Activated naive CD8-positive, alpha-beta T cell treated with anti-CD3 and anti-CD28 coated beads, Interleukin-2, amount 10 ng/mL, durations not matched to agents 7 days and 5 days (primary cell): ENCODE results near the gene IFIT3. TPM values are rescaled to one million over a fixed set of nuclear protein-coding genes. Genes with fewer than 3 reads are reported as not detected.
"Not testable (repeated sequence)": the region's sequence is repeated elsewhere in the genome, so short reads cannot be mapped to it uniquely, and the experiment has no call there.

Source experiments
- ATAC-seq: fragments of 150-1000 bp; cut with Tn5 transposase; one replicate; pipeline ENCODE4 v1.10.0; 2021; ENCODE audit warnings: low read depth, moderate library complexity
- POLR2A ChIA-PET: fragments of 350-600 bp; sonication (Branson Sonifier 250); formaldehyde crosslinking; loops from one replicate; lab custom pipeline; 2021; ENCODE audit warnings: antibody characterized with exemption; lab: Charles Lee
- DNase-seq: peaks from one replicate; pipeline ENCODE4 v3.0.0; 2021
- H3K27ac Mint-ChIP-seq: one replicate; pipeline ENCODE4 v1.8.0; 2022; ENCODE audit warnings: mild to moderate bottlenecking, mixed read lengths
- H3K27me3 Mint-ChIP-seq: one replicate; pipeline ENCODE4 v1.8.0; 2022; ENCODE audit warnings: mild to moderate bottlenecking, moderate library complexity, mixed read lengths
- H3K36me3 Mint-ChIP-seq: one replicate; pipeline ENCODE4 v1.8.0; 2021; ENCODE audit warnings: mild to moderate bottlenecking, mixed read lengths
- H3K4me1 Mint-ChIP-seq: one replicate; pipeline ENCODE4 v1.8.0; 2021; ENCODE audit warnings: mixed read lengths
- H3K4me3 Mint-ChIP-seq: one replicate; pipeline ENCODE4 v1.8.0; 2022; ENCODE audit warnings: mild to moderate bottlenecking, moderate library complexity, mixed read lengths
- H3K9me3 Mint-ChIP-seq: one replicate; pipeline ENCODE4 v1.8.0; 2021; ENCODE audit warnings: mixed read lengths
- total RNA-seq, 2 experiments: library from RNA; stranded (reverse); gene quantifications; one replicate each; pipeline ENCODE4 v1.2.3, GENCODE V29; 2021

IFIT3 gene, protein sequence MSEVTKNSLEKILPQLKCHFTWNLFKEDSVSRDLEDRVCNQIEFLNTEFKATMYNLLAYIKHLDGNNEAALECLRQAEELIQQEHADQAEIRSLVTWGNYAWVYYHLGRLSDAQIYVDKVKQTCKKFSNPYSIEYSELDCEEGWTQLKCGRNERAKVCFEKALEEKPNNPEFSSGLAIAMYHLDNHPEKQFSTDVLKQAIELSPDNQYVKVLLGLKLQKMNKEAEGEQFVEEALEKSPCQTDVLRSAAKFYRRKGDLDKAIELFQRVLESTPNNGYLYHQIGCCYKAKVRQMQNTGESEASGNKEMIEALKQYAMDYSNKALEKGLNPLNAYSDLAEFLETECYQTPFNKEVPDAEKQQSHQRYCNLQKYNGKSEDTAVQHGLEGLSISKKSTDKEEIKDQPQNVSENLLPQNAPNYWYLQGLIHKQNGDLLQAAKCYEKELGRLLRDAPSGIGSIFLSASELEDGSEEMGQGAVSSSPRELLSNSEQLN
- total RNA-seq: 10 to 100 TPM; 72.5 to 75.6 TPM

DNA sequence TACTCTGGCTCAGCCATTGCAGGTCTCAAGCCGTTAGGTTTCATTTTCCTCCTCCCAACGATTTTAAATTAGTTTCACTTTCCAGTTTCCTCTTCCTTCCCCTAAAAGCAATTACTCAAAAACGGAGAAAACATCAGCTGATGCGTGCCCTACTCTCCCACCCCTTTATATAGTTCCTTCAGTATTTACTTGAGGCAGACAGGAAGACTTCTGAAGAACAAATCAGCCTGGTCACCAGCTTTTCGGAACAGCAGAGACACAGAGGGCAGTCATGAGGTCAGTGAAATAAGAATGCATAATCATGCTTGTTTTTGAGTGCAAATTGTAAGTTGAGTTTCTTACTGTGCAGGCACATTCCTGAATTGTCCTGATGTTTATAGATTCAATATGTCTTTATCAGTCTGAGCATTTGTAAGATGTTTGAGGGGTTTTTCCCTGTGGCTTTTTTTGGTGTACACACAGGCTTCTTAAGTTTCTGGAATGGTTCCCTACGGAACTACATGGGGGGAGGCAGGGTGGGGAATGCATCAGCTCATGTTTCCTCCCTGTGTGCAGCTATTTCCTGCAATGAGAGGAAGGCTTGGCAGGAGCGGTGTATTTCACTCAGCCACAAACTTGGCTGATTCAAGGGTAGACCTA, at the start of gene IFIT3:
TSS of gene IFIT3 (plus strand) at position 195 of the 639 bp plus-strand sequence. CDS start at position 272, 77 bp downstream.
- Mint-ChIP-seq H3K36me3 (peaks cover 32% of the 10 kb centered on the region), H3K4me3 (peak within 1 kb of the TSS; percentile 92), H3K27me3 (no peaks in the 10 kb centered on the region), H3K9me3 (peaks cover 1% of the 10 kb centered on the region), H3K4me1 (peaks cover 30% of the 10 kb centered on the region), H3K27ac (peak within 1 kb of the TSS; percentile 94)
- ATAC-seq: peak; percentile 70
- DNase-seq: no peak
- POLR2A ChIA-PET: interaction anchor here (1.4 to 4.0 kb wide), 9 partner anchors 10 to 90 kb away, joined by 3 to 40 read pairs (median 13); partner anchors contain the start of genes IFIT1, IFIT2 and IFIT5

DNA sequence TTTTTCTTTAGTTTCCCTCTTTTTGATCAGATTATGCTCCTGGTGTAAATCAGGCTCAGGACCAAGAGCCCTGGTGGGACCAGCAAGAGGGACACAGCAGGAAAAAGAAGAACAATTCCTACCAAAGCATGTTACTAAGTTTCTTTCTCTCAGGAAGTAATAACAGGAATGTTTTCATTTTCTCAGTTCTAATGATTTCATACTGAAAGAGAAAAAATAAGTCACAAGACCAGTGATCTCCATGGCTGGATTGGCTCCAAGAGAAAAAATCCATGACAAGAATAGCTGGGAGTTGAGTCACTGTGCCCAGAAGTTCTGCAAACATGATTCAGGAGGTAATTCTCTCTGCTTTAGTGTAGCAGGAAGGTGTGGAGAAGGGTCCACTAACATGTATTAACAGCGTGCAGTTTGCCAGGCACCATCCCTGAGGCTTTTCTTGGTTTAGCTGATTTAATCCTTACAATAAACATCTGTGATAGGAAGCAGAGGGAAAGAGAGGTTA, 49.7 kb upstream of the IFIT3 start:
- H3K4me1 Mint-ChIP-seq: no peaks in the 10 kb centered on the region
- H3K27ac Mint-ChIP-seq: no peak overlapping the region
- ATAC-seq (no peak), DNase-seq (no peak)
- H3K9me3 Mint-ChIP-seq: no peaks in the 10 kb centered on the region
- no peaks in the 10 kb centered on the region for H3K36me3 Mint-ChIP-seq
- POLR2A ChIA-PET: no interaction called here
- no peak overlapping the region for H3K4me3 Mint-ChIP-seq
- peaks cover 16% of the 10 kb centered on the region for H3K27me3 Mint-ChIP-seq

DNA sequence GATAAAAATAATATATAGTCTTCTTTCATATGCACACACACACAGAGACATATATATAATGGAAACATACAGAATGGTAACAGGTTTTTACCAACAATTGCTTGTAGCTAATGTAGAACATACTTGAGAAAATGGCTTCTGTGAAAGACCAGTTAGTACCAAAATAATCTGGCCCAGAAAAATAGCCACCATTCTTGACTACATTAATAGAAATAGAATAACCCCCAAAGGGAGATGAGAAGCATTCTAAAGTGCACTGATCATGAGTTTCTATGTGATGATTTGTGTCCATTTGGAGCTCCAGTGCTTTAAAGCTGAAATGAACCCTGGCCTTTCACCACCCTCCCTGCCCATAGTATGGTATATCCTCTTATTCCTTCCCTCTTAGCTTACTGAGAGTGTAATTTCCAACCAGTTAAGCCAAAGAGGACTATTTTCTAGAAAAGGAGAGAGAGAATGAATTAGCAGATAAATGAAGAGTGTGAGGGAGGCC, 48.9 kb upstream of the IFIT3 start:
- no peak overlapping the region for H3K4me3 Mint-ChIP-seq
- POLR2A ChIA-PET: no interaction called here
- DNase-seq (no peak), ATAC-seq (no peak)
- H3K36me3 Mint-ChIP-seq: no peaks in the 10 kb centered on the region
- no peak overlapping the region for H3K27ac Mint-ChIP-seq
- H3K4me1 Mint-ChIP-seq: no peaks in the 10 kb centered on the region
- H3K27me3 Mint-ChIP-seq: peaks cover 21% of the 10 kb centered on the region
- H3K9me3 Mint-ChIP-seq: no peaks in the 10 kb centered on the region

DNA sequence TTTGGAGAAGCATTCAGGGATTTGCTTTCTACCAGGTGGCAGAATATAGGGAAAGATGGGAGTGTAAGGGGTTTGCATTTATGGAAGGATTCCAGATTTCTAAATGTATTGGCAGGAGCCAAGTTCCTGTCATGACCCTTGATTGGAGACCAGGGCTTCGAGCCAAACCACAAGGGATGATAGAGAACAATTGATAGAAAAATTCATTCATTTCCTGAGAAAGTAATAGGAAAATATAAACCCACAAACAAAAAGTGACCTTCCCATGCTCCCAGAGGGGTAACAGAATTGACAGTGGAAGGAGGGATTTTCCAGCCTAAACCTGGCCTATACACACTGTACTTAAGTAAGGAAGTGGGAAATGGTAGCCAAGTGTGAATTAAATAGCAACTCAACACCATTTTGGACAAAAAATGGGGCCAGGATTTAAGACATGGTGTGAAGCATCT, 48.4 kb upstream of the IFIT3 start:
- no peaks in the 10 kb centered on the region for H3K36me3 Mint-ChIP-seq
- H3K4me1 Mint-ChIP-seq: no peaks in the 10 kb centered on the region
- H3K9me3 Mint-ChIP-seq: no peaks in the 10 kb centered on the region

DNA sequence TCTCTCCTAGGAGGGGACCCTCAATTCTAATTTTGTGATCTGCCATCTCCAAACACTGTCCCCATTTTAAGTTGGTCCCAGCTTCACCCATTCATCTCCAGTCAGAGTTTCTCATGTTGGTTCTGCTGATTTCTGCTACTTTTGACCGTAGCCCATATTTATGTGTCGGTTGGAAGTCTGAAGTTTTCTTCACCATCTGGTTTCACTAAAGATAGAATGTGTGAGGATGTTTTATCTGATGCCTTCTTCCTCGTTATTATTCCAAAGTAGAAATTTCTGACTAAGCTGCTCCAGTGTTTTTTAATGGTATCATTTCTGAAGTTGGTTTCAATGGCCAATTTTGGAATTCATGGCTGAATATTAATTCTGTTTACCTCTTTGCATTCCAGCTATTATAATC, 47.3 kb upstream of the IFIT3 start:
- Mint-ChIP-seq H3K9me3 (no peaks in the 10 kb centered on the region), H3K36me3 (no peaks in the 10 kb centered on the region)

More for the DNA sequence above, 48.4 kb upstream of the IFIT3 start:
- Mint-ChIP-seq H3K4me3 (no peak overlapping the region), H3K27ac (no peak overlapping the region), H3K27me3 (peaks cover 21% of the 10 kb centered on the region)
- ATAC-seq: no peak
- POLR2A ChIA-PET: no interaction called here
- DNase-seq: no peak

DNA sequence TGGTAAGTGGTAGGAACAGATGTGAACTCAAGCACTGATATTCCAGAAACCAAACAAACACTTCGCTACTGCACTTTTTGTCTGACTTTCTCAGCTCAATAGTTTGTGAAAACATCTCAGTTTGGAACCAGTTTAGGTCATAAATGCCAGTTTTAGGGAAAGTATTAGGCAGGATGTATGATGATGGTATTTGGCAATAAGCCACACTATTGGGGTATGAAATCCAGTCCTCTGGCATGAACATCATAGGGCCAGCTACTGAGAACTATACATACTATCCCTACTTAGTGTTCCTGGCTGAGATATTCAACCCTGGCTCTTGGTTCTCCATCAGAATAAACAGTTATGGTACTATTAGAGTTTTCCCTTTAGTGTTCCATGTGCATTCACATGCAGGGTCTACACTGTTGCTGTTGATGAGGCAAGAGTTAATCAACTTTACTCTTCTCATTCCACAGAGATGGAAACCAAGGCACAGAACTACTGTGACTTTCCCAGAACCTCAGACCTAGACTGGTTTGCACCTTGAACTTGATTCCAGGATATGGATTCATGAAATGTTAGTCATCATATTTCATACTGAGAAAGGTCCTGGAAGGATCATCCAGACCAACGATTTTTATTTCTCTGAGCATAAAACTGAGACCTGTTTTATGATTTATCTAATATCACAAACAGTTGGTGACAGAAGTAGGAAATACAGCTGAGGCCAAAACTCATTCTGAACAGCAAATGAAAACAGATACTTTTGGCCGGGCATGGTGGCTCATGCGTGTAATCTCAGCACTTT, 46.0 kb upstream of the IFIT3 start:
- no peak overlapping the region for H3K4me3 Mint-ChIP-seq
- H3K27me3 Mint-ChIP-seq: peaks cover 17% of the 10 kb centered on the region
- H3K27ac Mint-ChIP-seq: no peak overlapping the region
- ATAC-seq: no peak
- no peaks in the 10 kb centered on the region for H3K9me3 Mint-ChIP-seq
- no peak for DNase-seq
- no peaks in the 10 kb centered on the region for H3K36me3 Mint-ChIP-seq
- POLR2A ChIA-PET: no interaction called here
- no peaks in the 10 kb centered on the region for H3K4me1 Mint-ChIP-seq

More for the DNA sequence above, 47.3 kb upstream of the IFIT3 start:
- no peak overlapping the region for H3K4me3 Mint-ChIP-seq
- no peak overlapping the region for H3K27ac Mint-ChIP-seq
- peaks cover 20% of the 10 kb centered on the region for H3K27me3 Mint-ChIP-seq
- POLR2A ChIA-PET: no interaction called here
- DNase-seq (no peak), ATAC-seq (no peak)
- no peaks in the 10 kb centered on the region for H3K4me1 Mint-ChIP-seq

DNA sequence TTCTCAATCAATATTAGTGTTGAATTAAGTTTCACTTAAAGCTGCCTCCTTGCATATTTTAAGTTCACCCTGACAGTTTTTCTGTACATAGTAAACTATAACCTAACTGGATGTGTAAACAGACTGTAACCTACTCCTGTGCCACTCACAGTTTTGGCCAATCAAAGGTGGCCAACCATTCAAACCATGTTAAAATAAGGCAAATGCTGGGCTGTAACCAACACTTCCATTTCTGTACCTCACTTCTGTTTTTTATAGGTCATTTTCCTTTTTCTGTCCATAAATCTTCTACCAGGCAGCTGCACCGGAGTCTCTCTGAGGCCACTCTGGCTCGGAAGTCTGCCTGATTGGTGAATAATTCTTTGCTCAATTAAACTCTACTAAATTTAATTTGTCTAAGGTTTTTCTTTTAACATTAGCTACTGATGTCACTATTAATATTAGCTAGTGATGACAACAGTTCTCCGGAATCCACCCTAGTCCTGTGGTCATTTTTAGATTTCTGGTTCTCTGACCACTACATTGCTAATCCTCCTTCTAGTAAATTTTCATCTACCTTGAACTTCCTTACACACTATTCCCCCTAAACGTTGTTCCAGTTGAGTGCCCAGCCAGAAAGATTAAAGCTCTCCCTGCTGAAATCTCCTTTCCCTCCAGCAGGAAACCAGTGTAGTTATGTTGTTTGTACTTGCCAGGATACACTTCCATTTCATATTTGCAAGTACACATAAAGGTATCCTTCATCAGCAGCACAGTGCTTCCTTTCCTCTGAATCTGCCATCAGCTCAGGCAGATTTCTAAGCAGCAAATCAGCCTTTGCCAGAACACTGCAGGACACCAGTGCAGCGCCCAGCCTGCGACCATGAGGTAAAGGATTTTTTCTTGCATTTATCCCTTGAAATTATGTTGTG, 44.5 kb upstream of the IFIT3 start:
- Mint-ChIP-seq H3K27ac (no peak overlapping the region), H3K9me3 (no peaks in the 10 kb centered on the region), H3K27me3 (peaks cover 12% of the 10 kb centered on the region), H3K4me1 (no peaks in the 10 kb centered on the region), H3K4me3 (no peak overlapping the region), H3K36me3 (no peaks in the 10 kb centered on the region)
- ATAC-seq: no peak
- POLR2A ChIA-PET: no interaction called here
- no peak for DNase-seq

DNA sequence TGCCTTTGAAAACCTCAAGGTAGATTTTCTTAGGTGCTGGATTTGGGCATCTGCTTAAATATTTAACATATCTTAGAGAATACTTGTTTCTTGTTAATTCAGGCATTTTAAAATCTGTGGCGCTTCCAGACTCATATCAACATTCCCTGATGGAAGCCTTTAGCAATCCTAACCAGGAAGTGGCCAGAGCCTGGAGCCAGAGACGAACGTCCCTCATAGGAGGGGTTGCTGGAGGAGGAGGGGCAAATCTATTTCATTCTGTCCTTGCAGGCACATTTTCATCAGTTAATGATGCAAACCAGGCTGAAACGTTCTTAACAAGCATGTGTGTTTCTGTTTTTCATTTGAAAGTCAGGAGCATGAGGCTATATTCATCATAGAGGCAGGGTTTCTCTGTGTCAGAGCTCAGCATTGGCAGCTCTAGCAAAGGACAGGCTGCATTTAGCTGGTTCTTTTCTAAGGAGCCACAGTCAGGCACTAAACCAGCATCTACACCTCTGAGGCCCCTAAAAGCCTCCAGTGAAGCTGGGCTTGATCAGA, 43.8 kb upstream of the IFIT3 start:
- POLR2A ChIA-PET: no interaction called here
- no peaks in the 10 kb centered on the region for H3K9me3 Mint-ChIP-seq
- H3K27ac Mint-ChIP-seq: no peak overlapping the region
- H3K27me3 Mint-ChIP-seq: peaks cover 12% of the 10 kb centered on the region
- ATAC-seq: no peak
- H3K4me1 Mint-ChIP-seq: no peaks in the 10 kb centered on the region
- no peaks in the 10 kb centered on the region for H3K36me3 Mint-ChIP-seq
- DNase-seq: no peak
- no peak overlapping the region for H3K4me3 Mint-ChIP-seq

DNA sequence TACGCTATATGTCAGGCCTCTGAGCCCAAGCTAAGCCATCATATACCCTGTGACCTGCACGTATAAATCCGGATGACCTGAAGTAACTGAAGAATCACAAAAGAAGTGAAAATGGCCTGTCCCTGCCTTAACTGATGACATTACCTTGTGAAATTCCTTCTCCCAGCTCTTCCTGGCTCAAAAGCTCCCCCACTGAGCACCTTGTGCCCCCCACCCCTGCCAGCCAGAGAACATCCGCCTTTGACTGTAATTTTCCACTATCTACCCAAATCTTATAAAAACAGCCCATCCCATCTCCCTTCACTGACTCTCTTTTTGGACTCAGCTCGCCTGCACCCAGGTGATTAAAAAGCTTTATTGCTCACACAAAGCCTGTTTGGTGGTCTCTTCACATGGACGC, 43.1 kb upstream of the IFIT3 start:
- H3K27ac Mint-ChIP-seq, DNase-seq, ATAC-seq, H3K36me3 Mint-ChIP-seq, H3K4me1 Mint-ChIP-seq, H3K9me3 Mint-ChIP-seq, H3K4me3 Mint-ChIP-seq, POLR2A ChIA-PET: not testable (repeated sequence)
- H3K27me3 Mint-ChIP-seq: peaks cover 12% of the 10 kb centered on the region

DNA sequence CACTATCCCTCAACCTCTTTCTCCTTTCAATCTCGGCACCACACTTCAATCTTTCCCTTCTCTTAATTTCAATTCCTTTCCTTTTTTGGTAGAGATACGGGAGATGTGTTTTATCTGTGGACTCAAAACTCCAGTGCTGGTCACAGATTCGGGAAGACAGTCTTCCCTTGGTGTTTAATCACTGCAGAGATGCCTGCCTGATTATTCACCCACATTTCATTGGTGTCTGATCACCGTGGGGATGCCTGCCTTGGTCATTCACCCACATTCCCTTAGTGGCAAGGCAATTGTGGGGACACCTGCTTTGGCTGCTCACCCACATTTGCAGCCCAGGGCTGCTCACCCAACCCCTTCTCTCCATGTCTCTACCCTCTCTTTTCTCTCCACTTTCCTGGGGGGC, 42.5 kb upstream of the IFIT3 start:
- POLR2A ChIA-PET, ATAC-seq, H3K27ac Mint-ChIP-seq, H3K9me3 Mint-ChIP-seq, DNase-seq, H3K36me3 Mint-ChIP-seq, H3K4me3 Mint-ChIP-seq, H3K4me1 Mint-ChIP-seq: not testable (repeated sequence)
- H3K27me3 Mint-ChIP-seq: peaks cover 12% of the 10 kb centered on the region

DNA sequence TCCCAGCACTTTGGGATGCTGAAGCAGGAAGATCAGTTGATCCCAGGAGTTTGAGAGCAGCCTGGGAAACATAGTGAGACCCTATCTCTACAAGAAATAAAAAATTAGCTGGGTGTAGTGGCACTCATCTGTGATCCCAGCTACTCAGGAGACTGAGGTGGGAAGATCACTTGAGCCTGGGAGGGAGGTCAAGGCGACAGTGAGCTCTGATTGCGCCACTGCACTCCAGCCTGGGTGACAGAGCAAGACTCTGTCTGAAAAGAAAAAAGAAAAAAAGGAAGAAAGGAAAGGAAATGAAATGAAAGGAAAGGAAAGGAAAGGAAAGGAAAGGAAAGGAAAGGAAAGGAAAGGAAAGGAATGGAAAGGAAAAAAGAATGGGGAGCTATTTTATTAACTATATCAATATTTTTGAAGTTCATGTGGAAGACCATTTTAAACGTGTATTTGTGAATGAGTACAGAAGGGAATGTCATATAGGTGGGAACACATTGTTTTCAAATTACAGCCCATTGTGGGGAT, 33.0 kb upstream of the IFIT3 start:
- Mint-ChIP-seq H3K4me3 (peak overlapping the region; percentile 51), H3K4me1 (peaks cover 33% of the 10 kb centered on the region), H3K36me3 (peaks cover 16% of the 10 kb centered on the region), H3K27me3 (no peaks in the 10 kb centered on the region), H3K9me3 (peaks cover 8% of the 10 kb centered on the region), H3K27ac (no peak overlapping the region)
- DNase-seq (no peak), ATAC-seq (no peak)
- POLR2A ChIA-PET: interaction anchor here (1.3 to 2.1 kb wide), 3 partner anchors 33 to 119 kb away, joined by 3 to 10 read pairs (median 8); partner anchors contain the start of genes IFIT3 and IFIT5
